Measurements from ENCODE around the gene ADAR. TPM values are rescaled to one million over a fixed set of nuclear protein-coding genes. Genes with fewer than 3 reads are reported as not detected.
A peak's percentile ranks its signal among the peaks of the same experiment; 100 is the strongest.

The ADAR gene
- total and polyA plus RNA-seq, 2 donors (not counting 3 experiments of a cell fraction or from before 2014, with no cell fraction given): 88.2 to 141 TPM

DNA sequence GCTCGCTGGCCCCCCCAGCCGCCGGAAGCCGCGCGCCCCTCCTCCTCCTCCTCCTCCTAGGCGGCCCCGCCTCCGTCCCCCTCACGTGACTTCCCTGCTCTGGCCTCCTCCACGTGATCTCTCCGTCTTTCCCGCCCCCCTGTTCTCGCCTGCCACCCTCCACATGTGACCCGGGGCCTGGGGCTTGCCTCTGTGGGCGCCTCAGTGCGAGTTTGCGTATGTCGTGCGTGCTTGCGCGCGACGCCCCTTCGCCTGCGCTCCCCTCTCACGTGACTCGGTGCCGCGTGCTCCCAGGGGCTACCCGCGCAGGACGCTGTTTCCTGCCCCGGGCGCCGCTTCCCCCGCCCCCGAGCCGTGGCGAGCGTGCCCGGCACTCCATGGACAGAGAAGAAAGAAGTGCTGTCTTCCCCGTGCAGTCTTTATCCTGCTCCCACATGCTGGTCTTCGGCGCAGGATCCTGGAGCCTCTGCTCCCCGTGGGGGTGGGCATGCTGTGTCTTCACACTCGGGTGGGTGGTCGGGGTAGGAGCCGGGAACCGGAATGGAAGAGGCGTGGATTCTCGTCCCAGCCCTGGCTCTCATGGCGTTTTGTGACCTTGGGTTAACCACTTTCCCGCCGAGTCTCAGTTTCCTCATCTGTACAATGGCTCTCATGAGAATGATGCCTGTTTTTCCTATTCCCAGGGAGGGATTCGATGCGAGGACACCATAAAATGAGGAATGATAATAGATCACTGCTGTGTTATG lies 49.1 kb downstream of the ADAR start:
- FAIRE-seq: peak; percentile 96
- CTCF ChIA-PET: interaction anchor here (0.6 to 6.2 kb wide), 43 partner anchors 9 to 533 kb away, joined by 3 to 51 read pairs (median 5); partner anchors contain the start of genes ADAR, CHRNB2, EFNA3 and PBXIP1

More for the DNA sequence above, 49.1 kb downstream of the ADAR start:
- dilution Hi-C loops (cut with MboI; ENCODE audit: extremely low pct_ligation_motif_present, low sequenced_read_pairs) (no loop called here), intact Hi-C loops (cut with micrococcal nuclease) (loop anchor here (1.0 to 5.0 kb wide), 15 partner anchors 25 to 527 kb away; partner anchors contain the start of genes ADAR, KCNN3, PBXIP1 and PMVK)
- no peaks in the 10 kb centered on the region for H3K9me1 ChIP-seq (replicated peaks; ENCODE audit: control insufficient read depth, extremely low read depth, insufficient read depth, low read length)
- H3K36me3 ChIP-seq (ENCODE audit: control insufficient read depth in 2 of 2, extremely low read depth in 1 of 2, insufficient read depth in 2 of 2, low read length in 2 of 2): peaks cover 11 to 15% of the 10 kb centered on the region in 2 experiments
- H3K9ac ChIP-seq (replicated peaks; ENCODE audit: extremely low read depth, insufficient read depth, low read length): peak overlapping the region; percentile 60
- no peaks in the 10 kb centered on the region for H4K20me1 ChIP-seq (replicated peaks; ENCODE audit: control insufficient read depth, extremely low read depth, insufficient read depth, low read length)
- no peaks in the 10 kb centered on the region for H3K9me3 ChIP-seq (replicated peaks; ENCODE audit: control insufficient read depth, insufficient read depth, low read length)
- H3K79me2 ChIP-seq (ENCODE audit: control insufficient read depth, insufficient read depth, low read length): peaks cover 30% of the 10 kb centered on the region
- TF ChIP-seq, protein P1, sequence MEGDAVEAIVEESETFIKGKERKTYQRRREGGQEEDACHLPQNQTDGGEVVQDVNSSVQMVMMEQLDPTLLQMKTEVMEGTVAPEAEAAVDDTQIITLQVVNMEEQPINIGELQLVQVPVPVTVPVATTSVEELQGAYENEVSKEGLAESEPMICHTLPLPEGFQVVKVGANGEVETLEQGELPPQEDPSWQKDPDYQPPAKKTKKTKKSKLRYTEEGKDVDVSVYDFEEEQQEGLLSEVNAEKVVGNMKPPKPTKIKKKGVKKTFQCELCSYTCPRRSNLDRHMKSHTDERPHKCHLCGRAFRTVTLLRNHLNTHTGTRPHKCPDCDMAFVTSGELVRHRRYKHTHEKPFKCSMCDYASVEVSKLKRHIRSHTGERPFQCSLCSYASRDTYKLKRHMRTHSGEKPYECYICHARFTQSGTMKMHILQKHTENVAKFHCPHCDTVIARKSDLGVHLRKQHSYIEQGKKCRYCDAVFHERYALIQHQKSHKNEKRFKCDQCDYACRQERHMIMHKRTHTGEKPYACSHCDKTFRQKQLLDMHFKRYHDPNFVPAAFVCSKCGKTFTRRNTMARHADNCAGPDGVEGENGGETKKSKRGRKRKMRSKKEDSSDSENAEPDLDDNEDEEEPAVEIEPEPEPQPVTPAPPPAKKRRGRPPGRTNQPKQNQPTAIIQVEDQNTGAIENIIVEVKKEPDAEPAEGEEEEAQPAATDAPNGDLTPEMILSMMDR (IDR thresholded peaks at IDR 0.05; ENCODE audit: extremely low read depth in 1 of 2, insufficient read depth in 1 of 2, low read depth in 1 of 2, low read length in 2 of 2): no peak
- TF ChIP-seq POLR2AphosphoS5 (IDR thresholded peaks at IDR 0.05; ENCODE audit: insufficient read depth, low read depth, low read length) (peak; percentile 65), MYC (IDR thresholded peaks at IDR 0.05; ENCODE audit: low read depth, low read length) (no peak), GATA2 (IDR thresholded peaks at IDR 0.05; ENCODE audit: insufficient read depth, insufficient read length, low read depth, low read length) (no peak), FOS (IDR thresholded peaks at IDR 0.05; ENCODE audit: borderline replicate concordance, insufficient read depth, low read length) (no peak), POLR2A (IDR thresholded peaks at IDR 0.05; ENCODE audit: low read depth, low read length) (peak; percentile 57), EZH2 (IDR thresholded peaks at IDR 0.05; ENCODE audit: borderline replicate concordance, low read depth, low read length, severe bottlenecking) (no peak), JUN (IDR thresholded peaks at IDR 0.05; ENCODE audit: borderline replicate concordance, insufficient read depth, insufficient read length, low read depth) (no peak)
- TF ChIP-seq, protein P2, sequence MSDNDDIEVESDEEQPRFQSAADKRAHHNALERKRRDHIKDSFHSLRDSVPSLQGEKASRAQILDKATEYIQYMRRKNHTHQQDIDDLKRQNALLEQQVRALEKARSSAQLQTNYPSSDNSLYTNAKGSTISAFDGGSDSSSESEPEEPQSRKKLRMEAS (IDR thresholded peaks at IDR 0.05; ENCODE audit: insufficient read depth, insufficient read length): peak; percentile 100
- no peaks in the 10 kb centered on the region for H3K27me3 ChIP-seq (ENCODE audit: control insufficient read depth in 2 of 2, insufficient read depth in 2 of 2, low read length in 2 of 2)
- peak overlapping the region in 2 of 3 experiments; percentile 56 to 92 for H3K4me3 ChIP-seq (replicated peaks in 1 of 3; ENCODE audit: insufficient read depth in 1 of 3, low read depth in 1 of 3, low read length in 3 of 3)
- H3K4me1 ChIP-seq (ENCODE audit: control insufficient read depth, extremely low read depth, insufficient read depth, low read length): peaks cover 26% of the 10 kb centered on the region
- peak; percentile 99 for DNase-seq (ENCODE audit: low read depth, low spot score)
- peak overlapping the region; percentile 71 for H3K4me2 ChIP-seq (ENCODE audit: insufficient read depth, low read length)
- BruUV-seq (replicated peaks): TSS peak; percentile 91
- POLR2A ChIA-PET: interaction anchor here (0.5 to 1.0 kb wide), 4 partner anchors 47 to 385 kb away, joined by 3 to 4 read pairs (median 4); no protein-coding TSS in a partner anchor
- H3K27ac ChIP-seq (ENCODE audit: insufficient read depth, low read depth, low read length): peak overlapping the region; percentile 67
- H2AFZ ChIP-seq (ENCODE audit: low read depth, low read length): peak overlapping the region; percentile 94

Measured in endothelial cell of umbilical vein (primary cell).